Activated naive CD8-positive, alpha-beta T cell (primary cell): ENCODE results near the gene PRR12.

Source experiments
- H3K27ac Mint-ChIP-seq: one replicate; pipeline ENCODE4 v1.8.0; 2021; ENCODE audit warnings: mixed read lengths
- H3K27me3 Mint-ChIP-seq: one replicate; pipeline ENCODE4 v1.8.0; 2021; ENCODE audit warnings: mixed read lengths
- H3K36me3 Mint-ChIP-seq: one replicate; pipeline ENCODE4 v1.8.0; 2021; ENCODE audit warnings: mixed read lengths
- H3K4me1 Mint-ChIP-seq: one replicate; pipeline ENCODE4 v1.8.0; 2021; ENCODE audit warnings: low read depth, mixed read lengths
- H3K4me3 Mint-ChIP-seq: one replicate; pipeline ENCODE4 v1.8.0; 2021; ENCODE audit warnings: mild to moderate bottlenecking, mixed read lengths
- H3K9me3 Mint-ChIP-seq: one replicate; pipeline ENCODE4 v1.8.0; 2021; ENCODE audit warnings: low read depth, mixed read lengths

PRR12 gene

GRCh38 chr19:49653466-49653806, 62.5 kb downstream of the PRR12 start:
- no peaks in the 10 kb centered on the region for H3K36me3 Mint-ChIP-seq
- no peak overlapping the region for H3K4me3 Mint-ChIP-seq
- no peaks in the 10 kb centered on the region for H3K27me3 Mint-ChIP-seq
- H3K4me1 Mint-ChIP-seq = no peaks in the 10 kb centered on the region
- no peaks in the 10 kb centered on the region for H3K9me3 Mint-ChIP-seq
- no peak overlapping the region for H3K27ac Mint-ChIP-seq

DNA sequence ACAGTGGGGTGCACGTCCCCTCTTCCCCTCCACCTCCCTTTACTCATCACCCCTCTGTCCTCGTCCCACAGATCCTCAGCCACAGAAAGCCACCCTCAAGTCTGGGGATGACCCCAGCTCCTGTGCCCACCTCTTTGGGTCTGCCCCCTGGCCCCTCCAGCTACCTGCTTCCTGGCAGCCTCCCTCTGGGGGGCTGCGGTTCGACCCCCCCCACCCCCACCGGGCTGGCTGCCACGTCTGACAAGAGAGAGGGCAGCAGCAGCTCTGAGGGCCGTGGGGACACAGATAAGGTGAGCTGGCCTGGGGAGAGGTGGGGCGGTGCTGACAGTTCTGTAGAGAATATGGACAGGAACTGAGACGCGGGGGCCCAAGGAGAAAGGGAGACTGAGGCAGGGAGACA, 63.6 kb downstream of the PRR12 start:
- Mint-ChIP-seq H3K4me1 (no peaks in the 10 kb centered on the region), H3K4me3 (no peak overlapping the region), H3K27ac (no peak overlapping the region), H3K27me3 (no peaks in the 10 kb centered on the region), H3K9me3 (no peaks in the 10 kb centered on the region), H3K36me3 (no peaks in the 10 kb centered on the region)

- no peak overlapping the region for H3K4me3 Mint-ChIP-seq
- H3K4me1 Mint-ChIP-seq = peaks cover 4% of the 10 kb centered on the region
- no peaks in the 10 kb centered on the region for H3K27me3 Mint-ChIP-seq
- H3K27ac Mint-ChIP-seq = no peak overlapping the region
- H3K9me3 Mint-ChIP-seq = no peaks in the 10 kb centered on the region
- H3K36me3 Mint-ChIP-seq = no peaks in the 10 kb centered on the region
These were observed 64.8 kb downstream of the PRR12 start for GRCh38 chr19:49655570-49656455.

DNA sequence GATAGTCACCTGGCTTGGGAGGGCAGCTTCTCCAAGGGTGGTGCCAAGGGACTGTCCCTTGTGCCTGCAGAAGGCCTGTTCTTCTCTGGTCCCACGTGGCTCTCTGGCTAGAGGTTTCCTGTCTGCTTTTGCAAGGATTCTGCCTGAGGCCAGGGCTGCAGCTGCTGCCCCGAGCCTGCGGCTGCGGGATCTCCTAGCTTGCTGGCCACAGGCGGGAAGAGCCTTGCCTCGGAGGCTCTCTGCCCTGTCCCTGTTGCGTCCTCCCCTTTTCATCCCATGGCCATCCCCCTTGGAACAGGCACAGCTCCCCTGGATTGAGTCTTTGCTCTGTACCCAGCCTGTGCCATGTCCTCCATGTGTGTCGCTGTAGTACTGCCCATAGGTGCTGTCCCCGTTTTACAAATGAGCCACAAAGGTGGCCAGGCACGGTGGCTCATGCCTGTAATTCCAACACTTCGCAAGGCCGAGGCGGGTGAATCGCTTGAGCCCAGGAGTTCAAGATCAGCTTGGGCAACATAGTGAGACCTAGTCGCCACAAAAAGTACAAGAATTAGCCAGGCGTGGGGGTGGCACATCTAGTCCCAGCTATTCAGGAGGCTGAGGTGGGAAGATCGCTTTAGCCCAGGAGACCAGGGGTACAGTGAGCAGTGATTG, 65.6 kb downstream of the PRR12 start:
- Mint-ChIP-seq H3K4me1 (peaks cover 4% of the 10 kb centered on the region), H3K27me3 (no peaks in the 10 kb centered on the region), H3K9me3 (no peaks in the 10 kb centered on the region), H3K27ac (no peak overlapping the region), H3K36me3 (no peaks in the 10 kb centered on the region), H3K4me3 (no peak overlapping the region)

DNA sequence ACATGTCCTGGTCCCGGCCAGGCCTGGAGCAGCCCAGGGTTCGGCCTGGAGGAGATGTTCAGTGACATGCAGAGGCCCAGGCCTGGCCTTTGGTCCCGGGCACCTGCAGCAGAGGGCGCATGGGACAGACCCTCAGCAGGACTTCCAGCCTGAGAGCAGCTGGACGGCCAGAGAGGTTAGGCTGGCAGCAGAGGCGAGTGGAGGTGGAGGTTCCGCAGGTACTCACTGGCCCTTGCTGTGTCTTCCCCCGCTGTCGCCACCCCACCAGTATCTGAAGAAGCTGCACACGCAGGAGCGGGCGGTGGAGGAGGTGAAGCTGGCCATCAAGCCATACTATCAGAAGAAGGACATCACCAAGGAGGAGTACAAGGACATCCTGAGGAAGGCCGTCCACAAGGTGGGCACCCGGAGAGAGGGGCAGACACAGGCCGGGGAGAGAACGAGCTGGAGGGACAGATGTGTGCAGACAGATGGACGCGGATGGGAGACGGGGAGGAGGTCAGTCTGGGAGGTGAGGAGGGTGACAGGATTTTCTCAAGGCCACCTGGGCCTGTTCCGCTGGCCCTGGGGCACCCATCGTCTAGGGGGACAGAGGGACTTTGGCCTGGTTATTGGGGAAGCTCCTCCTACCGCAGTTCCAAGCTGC, 66.6 kb downstream of the PRR12 start:
- Mint-ChIP-seq H3K4me1 (peaks cover 6% of the 10 kb centered on the region), H3K36me3 (no peaks in the 10 kb centered on the region), H3K9me3 (no peaks in the 10 kb centered on the region), H3K4me3 (no peak overlapping the region), H3K27ac (no peak overlapping the region), H3K27me3 (no peaks in the 10 kb centered on the region)

GRCh38 chr19:49658139-49658517, 67.1 kb downstream of the PRR12 start:
- Mint-ChIP-seq H3K9me3 (no peaks in the 10 kb centered on the region), H3K27ac (no peak overlapping the region), H3K36me3 (no peaks in the 10 kb centered on the region)

DNA sequence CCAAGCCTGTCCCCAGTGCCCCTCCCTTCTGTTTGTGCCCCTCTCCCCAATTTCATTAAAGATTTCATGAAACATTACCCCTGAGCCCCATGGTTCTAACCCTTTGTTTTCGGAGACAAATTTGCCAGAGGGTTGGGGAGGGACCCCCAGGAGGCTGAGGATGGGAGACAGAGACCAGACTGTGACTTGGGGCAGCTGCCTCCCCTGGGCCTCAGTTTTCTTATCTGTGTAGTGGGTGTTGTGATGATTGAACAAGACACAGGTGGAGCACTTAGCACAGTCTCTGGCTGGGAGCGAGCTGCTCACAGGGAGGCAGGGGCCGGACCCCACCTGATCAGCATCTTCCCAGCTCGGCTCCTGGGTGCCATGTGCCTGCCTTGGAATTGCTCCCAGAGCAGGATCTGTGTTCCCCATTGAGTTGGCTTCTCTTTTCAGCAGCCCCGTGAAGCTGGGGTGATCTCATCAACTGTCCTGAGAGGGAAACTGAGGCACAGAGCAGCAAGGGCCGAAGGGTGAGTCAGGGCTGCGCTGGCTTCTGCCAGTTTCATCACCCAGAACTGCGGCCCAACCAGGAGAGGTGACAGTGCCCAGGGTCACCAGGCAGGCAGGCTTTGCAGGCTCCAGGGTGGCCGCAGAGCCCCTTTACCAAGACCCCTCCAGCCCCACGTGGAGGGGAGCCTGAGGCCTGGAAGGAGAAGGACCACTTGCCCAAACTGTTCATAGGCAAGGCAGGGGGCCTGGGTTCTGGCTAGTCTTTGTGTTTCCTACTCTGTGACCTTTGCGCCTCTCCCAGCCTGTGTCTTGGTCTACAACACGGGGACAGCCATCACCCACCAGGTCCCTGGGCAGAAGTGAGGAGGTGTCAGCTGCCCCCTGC, 67.8 kb downstream of the PRR12 start:
- Mint-ChIP-seq H3K36me3 (no peaks in the 10 kb centered on the region), H3K27me3 (no peaks in the 10 kb centered on the region), H3K27ac (no peak overlapping the region), H3K9me3 (no peaks in the 10 kb centered on the region), H3K4me3 (no peak overlapping the region), H3K4me1 (peaks cover 17% of the 10 kb centered on the region)

More at GRCh38 chr19:49658139-49658517, 67.1 kb downstream of the PRR12 start:
- H3K4me3 Mint-ChIP-seq = no peak overlapping the region
- H3K27me3 Mint-ChIP-seq = no peaks in the 10 kb centered on the region
- peaks cover 10% of the 10 kb centered on the region for H3K4me1 Mint-ChIP-seq

GRCh38 chr19:49660338-49660961, 69.5 kb downstream of the PRR12 start:
- peaks cover 24% of the 10 kb centered on the region for H3K4me1 Mint-ChIP-seq
- H3K36me3 Mint-ChIP-seq = no peaks in the 10 kb centered on the region
- no peaks in the 10 kb centered on the region for H3K27me3 Mint-ChIP-seq
- no peak overlapping the region for H3K27ac Mint-ChIP-seq
- H3K9me3 Mint-ChIP-seq = no peaks in the 10 kb centered on the region
- no peak overlapping the region for H3K4me3 Mint-ChIP-seq

- peaks cover 33% of the 10 kb centered on the region for H3K4me1 Mint-ChIP-seq
- H3K27ac Mint-ChIP-seq = no peak overlapping the region
- no peaks in the 10 kb centered on the region for H3K27me3 Mint-ChIP-seq
- H3K4me3 Mint-ChIP-seq = no peak overlapping the region
- H3K9me3 Mint-ChIP-seq = no peaks in the 10 kb centered on the region
- no peaks in the 10 kb centered on the region for H3K36me3 Mint-ChIP-seq
These were observed 71.0 kb downstream of the PRR12 start for GRCh38 chr19:49662011-49662410.

DNA sequence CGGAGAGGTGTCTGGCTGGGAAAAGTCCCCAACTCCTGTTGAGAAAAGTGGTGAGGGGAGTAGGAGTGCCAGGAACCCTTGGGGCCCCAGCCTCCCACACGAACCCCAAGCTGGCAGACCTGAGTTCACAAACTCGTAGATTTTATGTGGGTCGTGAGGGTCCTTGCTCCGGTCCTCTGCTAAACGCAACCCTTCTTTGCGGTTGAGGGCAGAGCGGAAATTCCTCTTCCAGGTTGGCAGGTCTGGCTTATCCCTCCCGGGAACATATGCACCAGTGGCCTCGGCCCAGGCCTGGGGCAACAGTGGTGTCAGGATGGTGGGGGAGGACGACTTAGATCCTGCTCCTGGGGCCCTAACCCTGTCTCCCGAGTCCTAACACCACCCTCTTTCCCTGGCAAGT, 72.2 kb downstream of the PRR12 start:
- Mint-ChIP-seq H3K36me3 (no peaks in the 10 kb centered on the region), H3K4me3 (peak overlapping the region; percentile 99), H3K4me1 (peaks cover 39% of the 10 kb centered on the region), H3K9me3 (no peaks in the 10 kb centered on the region), H3K27ac (peak overlapping the region; percentile 96), H3K27me3 (no peaks in the 10 kb centered on the region)

- Mint-ChIP-seq H3K9me3 (no peaks in the 10 kb centered on the region), H3K4me3 (peak overlapping the region; percentile 99), H3K4me1 (peaks cover 39% of the 10 kb centered on the region), H3K36me3 (no peaks in the 10 kb centered on the region), H3K27ac (peak overlapping the region; percentile 96), H3K27me3 (no peaks in the 10 kb centered on the region)
These were observed 73.4 kb downstream of the PRR12 start for GRCh38 chr19:49664171-49665035.

- Mint-ChIP-seq H3K4me3 (peak overlapping the region; percentile 99), H3K4me1 (peaks cover 39% of the 10 kb centered on the region), H3K36me3 (peaks cover 2% of the 10 kb centered on the region), H3K27ac (peak overlapping the region; percentile 96), H3K9me3 (no peaks in the 10 kb centered on the region), H3K27me3 (no peaks in the 10 kb centered on the region)
These were observed 74.0 kb downstream of the PRR12 start for GRCh38 chr19:49665036-49665350.

GRCh38 chr19:49665351-49666119, 74.6 kb downstream of the PRR12 start, which contains the start of the genes BCL2L12 and IRF3:
BCL2L12 (plus strand) TSS chr19:49665933; CDS start chr19:49666693, 760 bp downstream.
IRF3 (minus strand) TSS chr19:49665857; CDS start chr19:49664838, 1,019 bp downstream.
- H3K27me3 Mint-ChIP-seq = no peaks in the 10 kb centered on the region
- peaks cover 35% of the 10 kb centered on the region for H3K4me1 Mint-ChIP-seq
- H3K4me3 Mint-ChIP-seq = peak within 1 kb of the TSS; percentile 99
- peaks cover 2% of the 10 kb centered on the region for H3K36me3 Mint-ChIP-seq
- H3K27ac Mint-ChIP-seq = peak within 1 kb of the TSS; percentile 96
- no peaks in the 10 kb centered on the region for H3K9me3 Mint-ChIP-seq
